ENCODE measurements around the gene TFPI2. TPM values are rescaled to one million over a fixed set of nuclear protein-coding genes. Genes with fewer than 3 reads are reported as not detected.

TFPI2 gene
- total RNA-seq, 1 experiment from 2014 or later: 4.4 TPM

DNA sequence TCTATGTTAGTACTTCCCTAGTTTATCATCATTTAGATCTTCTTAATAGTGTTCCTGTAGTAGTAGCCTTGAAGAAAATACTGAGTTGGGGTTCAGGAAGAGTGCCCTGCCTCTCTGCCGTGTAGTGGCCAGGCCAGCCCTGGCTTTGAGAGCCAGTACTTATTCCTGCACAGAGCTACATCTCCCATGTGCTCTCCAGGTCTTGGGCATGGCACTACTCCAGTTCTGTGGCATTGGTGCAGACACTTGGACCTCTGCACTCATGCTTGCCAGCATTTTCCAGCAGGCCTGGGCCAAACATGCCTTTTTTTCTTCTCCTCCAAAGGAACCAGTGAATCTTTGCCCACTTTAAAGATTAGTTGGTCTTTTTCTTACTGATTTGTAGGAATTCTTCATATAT, 36.2 kb upstream of the TFPI2 start:
- H3K79me1 ChIP-seq (ENCODE audit: insufficient read depth, low read depth, low read length, poor library complexity, severe bottlenecking): no peaks in the 10 kb centered on the region
- H2BK20ac ChIP-seq (ENCODE audit: low read depth, low read length, poor library complexity, severe bottlenecking): no peak overlapping the region
- DNase-seq: no peak
- TF ChIP-seq, protein P1, sequence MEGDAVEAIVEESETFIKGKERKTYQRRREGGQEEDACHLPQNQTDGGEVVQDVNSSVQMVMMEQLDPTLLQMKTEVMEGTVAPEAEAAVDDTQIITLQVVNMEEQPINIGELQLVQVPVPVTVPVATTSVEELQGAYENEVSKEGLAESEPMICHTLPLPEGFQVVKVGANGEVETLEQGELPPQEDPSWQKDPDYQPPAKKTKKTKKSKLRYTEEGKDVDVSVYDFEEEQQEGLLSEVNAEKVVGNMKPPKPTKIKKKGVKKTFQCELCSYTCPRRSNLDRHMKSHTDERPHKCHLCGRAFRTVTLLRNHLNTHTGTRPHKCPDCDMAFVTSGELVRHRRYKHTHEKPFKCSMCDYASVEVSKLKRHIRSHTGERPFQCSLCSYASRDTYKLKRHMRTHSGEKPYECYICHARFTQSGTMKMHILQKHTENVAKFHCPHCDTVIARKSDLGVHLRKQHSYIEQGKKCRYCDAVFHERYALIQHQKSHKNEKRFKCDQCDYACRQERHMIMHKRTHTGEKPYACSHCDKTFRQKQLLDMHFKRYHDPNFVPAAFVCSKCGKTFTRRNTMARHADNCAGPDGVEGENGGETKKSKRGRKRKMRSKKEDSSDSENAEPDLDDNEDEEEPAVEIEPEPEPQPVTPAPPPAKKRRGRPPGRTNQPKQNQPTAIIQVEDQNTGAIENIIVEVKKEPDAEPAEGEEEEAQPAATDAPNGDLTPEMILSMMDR (conservative IDR thresholded peaks at IDR 0.05): no peak
- no peak overlapping the region for H3K56ac ChIP-seq (ENCODE audit: insufficient read length, low read depth, low read length)
- H3K23ac ChIP-seq (ENCODE audit: insufficient read length, low read depth, low read length): no peak overlapping the region
- Mint-ChIP-seq H3K4me3 (no peak overlapping the region), H3K36me3 (ENCODE audit: insufficient read depth in 1 of 3, low read depth in 3 of 3) (no peaks in the 10 kb centered on the region), H3K9me3 (no peaks in the 10 kb centered on the region), H3K27ac (peak overlapping the region in 1 of 3 experiments; percentile 13; a peak in 1 of 7 replicates), H3K4me1 (peaks cover 2 to 7% of the 10 kb centered on the region in 2 experiments; a peak in 2 of 4 replicates), H3K27me3 (ENCODE audit: low read depth) (peaks cover 5% of the 10 kb centered on the region)
- H3K79me2 ChIP-seq (ENCODE audit: insufficient read depth, low read length): no peaks in the 10 kb centered on the region
- no peak overlapping the region for H3K4me2 ChIP-seq (ENCODE audit: insufficient read depth, insufficient read length, low read length)
- no peak overlapping the region for H2BK5ac ChIP-seq (ENCODE audit: insufficient read length, low read length)
- no peaks in the 10 kb centered on the region for H3K27me3 ChIP-seq (ENCODE audit: insufficient read depth, low read length)
- H2BK120ac ChIP-seq (ENCODE audit: low read depth, low read length, poor library complexity, severe bottlenecking): no peak overlapping the region
- H2BK12ac ChIP-seq (ENCODE audit: insufficient read length, low read depth, low read length): no peak overlapping the region
- no peak overlapping the region for H4K91ac ChIP-seq (ENCODE audit: insufficient read length, low read depth, low read length)
- H3T11ph ChIP-seq (ENCODE audit: low read length): no peak overlapping the region
- H3K23me2 ChIP-seq (ENCODE audit: insufficient read length, low read depth, low read length, poor library complexity, severe bottlenecking): peaks cover 4% of the 10 kb centered on the region
- no peak overlapping the region for H3K9ac ChIP-seq (ENCODE audit: extremely low read depth, insufficient read length, low read length)
- H3K4ac ChIP-seq (ENCODE audit: low read depth, low read length): no peak overlapping the region
- no CpG with 5 or more reads among the region's 1 CpG for WGBS (ENCODE audit: extremely low coverage, insufficient read length, low lambda C conversion rate)
- no peak overlapping the region for H2AFZ ChIP-seq (ENCODE audit: low read length)
- no peak overlapping the region for H4K8ac ChIP-seq (replicated peaks; ENCODE audit: insufficient read length, low read depth, low read length)
- H2BK15ac ChIP-seq (ENCODE audit: low read depth, low read length): no peak overlapping the region
- H3K27ac ChIP-seq (ENCODE audit: insufficient read length, low read depth, low read length): no peak overlapping the region
- H3K18ac ChIP-seq (ENCODE audit: insufficient read length, low read depth, low read length): no peak overlapping the region
- H3K14ac ChIP-seq (ENCODE audit: insufficient read depth, low read length): no peak overlapping the region
- no peak overlapping the region for H2AK5ac ChIP-seq (ENCODE audit: insufficient read length, low read length)
- H4K5ac ChIP-seq (ENCODE audit: insufficient read length, low read depth, low read length): no peak overlapping the region
- no peaks in the 10 kb centered on the region for H3K9me3 ChIP-seq (ENCODE audit: control insufficient read depth, low read depth, low read length)
- H3K4me1 ChIP-seq (ENCODE audit: insufficient read depth, low read length): no peaks in the 10 kb centered on the region
- no peaks in the 10 kb centered on the region for H4K20me1 ChIP-seq (ENCODE audit: control insufficient read depth, insufficient read depth, insufficient read length)
